Lower leg skin (tissue), 3 donors: Measurements from ENCODE around the gene NRK.

ENCODE experiments used
- CTCF ChIP-seq, 3 donors: fragments of 450-650 bp; IDR thresholded peaks; one replicate each; pipeline ENCODE4 v1.5.1; 2016; ENCODE audit warnings: antibody characterized with exemption in 3 of 3, mild to moderate bottlenecking in 3 of 3, moderate library complexity in 2 of 3
- POLR2A ChIP-seq, 2 donors: fragments of 450-650 bp; IDR thresholded peaks; one replicate each; pipeline ENCODE4 v1.6.1; 2016 to 2017; ENCODE audit warnings: antibody characterized with exemption in 2 of 2, mild to moderate bottlenecking in 1 of 2, moderate library complexity in 1 of 2

GRCh38 chrX:105869701-105870100, 47.4 kb downstream of the NRK start:
- no peak for TF ChIP-seq CTCF (IDR thresholded peaks at IDR 0.05)
- no peak for TF ChIP-seq POLR2A (IDR thresholded peaks at IDR 0.05)
